GM21423 (cell line): ENCODE measurements around the gene SEMA5A.

Experiments
- ATAC-seq: cut with Tn5 transposase; IDR thresholded peaks from one replicate; pipeline ENCODE4 v1.9.1; 2021; ENCODE audit warnings: mild to moderate bottlenecking, moderate library complexity; ENCODE audit not compliant: unreplicated experiment

Gene SEMA5A

GRCh38 chr5:9523090-9523823 lies 22.6 kb downstream of the SEMA5A start:
- ATAC-seq, result no peak

GRCh38 chr5:9519537-9519936 lies 26.3 kb downstream of the SEMA5A start:
- ATAC-seq, result no peak

GRCh38 chr5:9516591-9516990 lies 29.3 kb downstream of the SEMA5A start:
- ATAC-seq, result no peak

- ATAC-seq, result no peak
Observed at GRCh38 chr5:9515436-9515835, 30.4 kb downstream of the SEMA5A start.

- no peak for ATAC-seq
Observed at GRCh38 chr5:9514968-9515367, 30.9 kb downstream of the SEMA5A start.

GRCh38 chr5:9513827-9514226 lies 32.0 kb downstream of the SEMA5A start:
- ATAC-seq, result no peak

- ATAC-seq, result no peak
Observed at GRCh38 chr5:9512457-9512856, 33.4 kb downstream of the SEMA5A start.

- ATAC-seq, result no peak
Observed at GRCh38 chr5:9507974-9508373, 37.9 kb downstream of the SEMA5A start.

- ATAC-seq, result no peak
Observed at GRCh38 chr5:9505225-9505624, 40.6 kb downstream of the SEMA5A start.

GRCh38 chr5:9502864-9503263 lies 43.0 kb downstream of the SEMA5A start:
- ATAC-seq, result no peak

- ATAC-seq, result no peak
Observed at GRCh38 chr5:9502050-9502834, 43.6 kb downstream of the SEMA5A start.

GRCh38 chr5:9500625-9501024 lies 45.2 kb downstream of the SEMA5A start:
- ATAC-seq, result no peak

- ATAC-seq, result no peak
Observed at GRCh38 chr5:9500193-9500592, 45.7 kb downstream of the SEMA5A start.

GRCh38 chr5:9499498-9499876 lies 46.4 kb downstream of the SEMA5A start:
- ATAC-seq, result no peak

- no peak for ATAC-seq
Observed at GRCh38 chr5:9498541-9499497, 47.1 kb downstream of the SEMA5A start.

- no peak for ATAC-seq
Observed at GRCh38 chr5:9497347-9497746, 48.5 kb downstream of the SEMA5A start.

GRCh38 chr5:9496801-9497200 lies 49.1 kb downstream of the SEMA5A start:
- no peak for ATAC-seq

GRCh38 chr5:9495121-9495520 lies 50.8 kb downstream of the SEMA5A start:
- no peak for ATAC-seq

GRCh38 chr5:9494301-9494700 lies 51.6 kb downstream of the SEMA5A start:
- no peak for ATAC-seq

- ATAC-seq, result no peak
Observed at GRCh38 chr5:9490494-9491097, 55.3 kb downstream of the SEMA5A start.

GRCh38 chr5:9483779-9484178 lies 62.1 kb downstream of the SEMA5A start:
- ATAC-seq, result no peak
